ENCODE measurements around the gene NRG3. TPM values are rescaled to one million over a fixed set of nuclear protein-coding genes. Genes with fewer than 3 reads are reported as not detected.

NRG3 gene
- total and polyA plus RNA-seq, 2 of the 8 experiments (the other 6 are each of a cell fraction or from before 2014, with no cell fraction given), result 4.2 to 5.0 TPM

DNA sequence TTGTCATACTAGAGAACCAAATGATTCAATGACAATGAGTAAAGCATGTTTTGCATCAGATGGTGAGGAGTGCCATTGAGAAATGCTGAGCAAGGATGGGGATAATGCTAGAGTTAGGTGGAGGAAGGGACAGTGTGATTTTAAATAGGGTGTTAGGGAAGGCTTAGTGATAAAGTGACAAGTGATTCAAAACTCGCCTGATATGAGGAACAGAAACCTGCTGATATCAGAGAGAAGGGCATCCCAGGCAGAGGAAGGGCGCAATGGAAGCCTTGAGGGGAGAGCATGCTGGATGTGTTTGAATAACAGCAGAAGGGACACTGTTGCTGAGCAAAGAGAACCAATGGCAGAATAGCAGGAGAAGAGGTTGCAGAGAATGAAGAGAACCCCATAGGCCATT lies 196.2 kb downstream of the NRG3 start:
- H3K27ac ChIP-seq (ENCODE audit: low read depth, low read length), result no peak overlapping the region
- H3K4ac ChIP-seq (replicated peaks; ENCODE audit: insufficient read length, low read depth, low read length), result no peak overlapping the region
- no peak overlapping the region for H3K4me3 ChIP-seq (ENCODE audit: extremely low read depth in 1 of 4, insufficient read depth in 2 of 4, low read depth in 3 of 4, low read length in 4 of 4)
- H4K8ac ChIP-seq (ENCODE audit: extremely low read depth, insufficient read depth, low read length), result no peak overlapping the region
- no peak overlapping the region for H2BK5ac ChIP-seq (ENCODE audit: low read depth, low read length)
- no peaks in the 10 kb centered on the region for H3K27me3 ChIP-seq (replicated peaks in 1 of 4; ENCODE audit: control insufficient read depth in 3 of 4, extremely low read depth in 1 of 4, insufficient read depth in 3 of 4, low read length in 3 of 4)
- no peaks in the 10 kb centered on the region for H3K9me3 ChIP-seq (ENCODE audit: insufficient read depth in 2 of 2, low read depth in 1 of 2, low read length in 1 of 2)
- no peak overlapping the region for H4K91ac ChIP-seq (replicated peaks; ENCODE audit: insufficient read length, low read length)
- no peaks in the 10 kb centered on the region for H3K36me3 ChIP-seq (ENCODE audit: control insufficient read depth in 2 of 4, insufficient read depth in 4 of 4, low read length in 3 of 4)
- POLR2A ChIA-PET (ENCODE audit: partially characterized antibody), result interaction anchor here (1.4 kb wide), 1 partner anchor 10 kb away, joined by 3 read pairs; no protein-coding TSS in a partner anchor
- no peak overlapping the region for H3K14ac ChIP-seq (ENCODE audit: insufficient read length)
- no peak for DNase-seq (ENCODE audit: low read depth in 1 of 2, low spot score in 2 of 2)
- no peak overlapping the region for H2AK5ac ChIP-seq (ENCODE audit: low read depth, low read length)
- CTCF ChIA-PET (ENCODE audit: partially characterized antibody), result no interaction called here
- no peak overlapping the region for H3K4me2 ChIP-seq (ENCODE audit: insufficient read depth in 1 of 2, low read depth in 2 of 2, low read length in 2 of 2)
- H2BK20ac ChIP-seq (ENCODE audit: low read length), result no peak overlapping the region
- H2AFZ ChIP-seq (ENCODE audit: low read length), result no peak overlapping the region
- H4K5ac ChIP-seq (ENCODE audit: insufficient read length, low read depth, low read length), result no peak overlapping the region
- no peak overlapping the region for H3K18ac ChIP-seq (ENCODE audit: extremely low read depth, low read length)
- H3K79me2 ChIP-seq (ENCODE audit: control insufficient read depth in 1 of 2, insufficient read depth in 2 of 2, low read length in 2 of 2), result no peaks in the 10 kb centered on the region
- H2BK120ac ChIP-seq (replicated peaks; ENCODE audit: low read depth, low read length), result no peak overlapping the region
- H2BK12ac ChIP-seq (ENCODE audit: low read depth, low read length), result no peak overlapping the region
- H3K9ac ChIP-seq (replicated peaks in 1 of 4; ENCODE audit: extremely low read depth in 1 of 4, low read depth in 3 of 4, low read length in 3 of 4), result no peak overlapping the region
- H3K79me1 ChIP-seq (ENCODE audit: low read depth, low read length), result no peaks in the 10 kb centered on the region
- no peak for FAIRE-seq
- peaks cover 0 to 18% (median 2%) of the 10 kb centered on the region in 4 experiments; a peak in 2 of 7 replicates for H3K4me1 ChIP-seq (replicated peaks in 1 of 4; ENCODE audit: control insufficient read depth in 3 of 4, insufficient read depth in 4 of 4, low read length in 3 of 4)
- 70% methylated on average over 2 of the region's 2 CpGs; no CpG with 5 or more reads in 1 of the 2 experiments for WGBS, 2 experiments (ENCODE audit: extremely low coverage in 1 of 2, insufficient coverage in 1 of 2, insufficient read length in 1 of 2, insufficient replicate concordance in 2 of 2, low coverage in 1 of 2, low lambda C conversion rate in 2 of 2, missing lambda C conversion rate in 1 of 2)
- H3K56ac ChIP-seq (replicated peaks; ENCODE audit: insufficient read length, low read depth, low read length), result no peak overlapping the region
- no peaks in the 10 kb centered on the region for H4K20me1 ChIP-seq (replicated peaks in 1 of 2; ENCODE audit: control insufficient read depth in 1 of 2, insufficient read depth in 2 of 2, low read length in 2 of 2)
- no peaks in the 10 kb centered on the region for H3K23me2 ChIP-seq (ENCODE audit: low read depth, low read length)
- H3K23ac ChIP-seq (ENCODE audit: insufficient read length), result no peak overlapping the region
- H2BK15ac ChIP-seq (ENCODE audit: low read length), result no peak overlapping the region
- TF ChIP-seq, protein P1, sequence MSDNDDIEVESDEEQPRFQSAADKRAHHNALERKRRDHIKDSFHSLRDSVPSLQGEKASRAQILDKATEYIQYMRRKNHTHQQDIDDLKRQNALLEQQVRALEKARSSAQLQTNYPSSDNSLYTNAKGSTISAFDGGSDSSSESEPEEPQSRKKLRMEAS (IDR thresholded peaks at IDR 0.05), result no peak
- TF ChIP-seq RFX5 (IDR thresholded peaks at IDR 0.05; ENCODE audit: borderline replicate concordance, low read depth, low read length), result no peak
- no peak for TF ChIP-seq SRF (IDR thresholded peaks at IDR 0.05; ENCODE audit: low read depth, low read length)
- no peak for TF ChIP-seq CEBPB (IDR thresholded peaks at IDR 0.05; ENCODE audit: low read depth, low read length)
- no peak for TF ChIP-seq POLR2A (IDR thresholded peaks at IDR 0.05; ENCODE audit: control extremely low read depth in 1 of 2, low read depth in 2 of 2, low read length in 2 of 2)
- TF ChIP-seq SIX5 (IDR thresholded peaks at IDR 0.05; ENCODE audit: low read depth, low read length), result no peak
- TF ChIP-seq CTCF (IDR thresholded peaks at IDR 0.05; ENCODE audit: control extremely low read depth in 1 of 3, insufficient read depth in 1 of 3, low read depth in 1 of 3, low read length in 3 of 3), result no peak
- TF ChIP-seq, protein P2, sequence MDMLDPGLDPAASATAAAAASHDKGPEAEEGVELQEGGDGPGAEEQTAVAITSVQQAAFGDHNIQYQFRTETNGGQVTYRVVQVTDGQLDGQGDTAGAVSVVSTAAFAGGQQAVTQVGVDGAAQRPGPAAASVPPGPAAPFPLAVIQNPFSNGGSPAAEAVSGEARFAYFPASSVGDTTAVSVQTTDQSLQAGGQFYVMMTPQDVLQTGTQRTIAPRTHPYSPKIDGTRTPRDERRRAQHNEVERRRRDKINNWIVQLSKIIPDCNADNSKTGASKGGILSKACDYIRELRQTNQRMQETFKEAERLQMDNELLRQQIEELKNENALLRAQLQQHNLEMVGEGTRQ (IDR thresholded peaks at IDR 0.05; ENCODE audit: low read length), result no peak
- no peak for TF ChIP-seq EZH2 (IDR thresholded peaks at IDR 0.05; ENCODE audit: low read depth, low read length, severe bottlenecking)
- TF ChIP-seq ATF3 (IDR thresholded peaks at IDR 0.05; ENCODE audit: insufficient read depth, low read depth, low read length), result no peak
